ENCODE measurements around the gene PRDM5. TPM values are rescaled to one million over a fixed set of nuclear protein-coding genes. Genes with fewer than 3 reads are reported as not detected.

The PRDM5 gene
- total RNA-seq (under 1 TPM; 0.14 to 0.22 TPM), total RNA-seq (0 to 1.2 (median 0.20) reads per million in 172 experiments)
- polyA plus RNA-seq (2013, experiment 1 of 2) = 0.20 TPM
- 0.30 TPM for polyA plus RNA-seq (2013, experiment 2 of 2)

DNA sequence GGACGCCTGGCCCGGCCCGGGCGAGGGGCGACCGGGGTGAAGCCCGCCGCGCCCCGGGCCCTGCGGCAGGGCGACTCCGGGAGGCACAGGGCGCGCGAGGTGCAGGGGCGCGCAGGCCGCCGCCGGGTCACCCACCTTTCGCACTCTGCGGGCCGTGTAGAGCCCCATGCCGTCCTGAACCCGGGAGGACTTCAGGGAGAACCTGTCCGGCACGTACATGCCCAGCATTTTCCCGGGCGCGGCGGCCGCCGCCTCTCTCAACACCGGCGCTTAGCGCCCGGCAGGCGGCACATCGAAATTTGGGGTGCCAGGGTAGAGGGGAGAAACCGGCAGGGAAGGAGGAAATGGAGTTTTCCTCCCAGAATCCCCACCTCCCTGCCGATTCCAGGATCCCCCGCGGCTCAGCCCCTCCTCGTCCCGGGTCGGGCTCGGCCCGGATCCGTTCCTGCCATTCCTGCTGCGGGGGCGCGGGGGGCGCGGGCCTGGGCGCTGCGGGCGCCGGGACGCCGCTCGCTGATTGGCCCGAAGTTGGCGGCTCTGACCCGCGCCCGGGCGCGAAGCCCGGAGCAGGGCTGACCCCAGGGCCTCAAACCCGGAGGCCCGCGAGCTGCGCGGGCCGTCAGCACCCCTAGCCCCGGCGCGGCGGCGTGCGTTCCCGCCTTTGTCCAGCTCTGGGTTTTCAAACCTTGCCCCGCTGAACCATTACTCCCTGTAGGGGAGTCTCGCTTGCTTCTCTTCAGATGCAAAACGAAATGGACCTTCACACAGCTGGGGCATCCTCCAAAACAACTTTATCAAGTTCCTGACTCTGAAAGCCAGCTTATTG, at the start of gene PRDM5:
Gene PRDM5, minus strand, starts transcription at position 346 of the 826 bp plus-strand sequence. Its CDS starts 118 bp downstream, at position 228.
- CTCF ChIA-PET = no interaction called here
- ATAC-seq (ENCODE audit: poor library complexity) = peak; percentile 50
- Mint-ChIP-seq H3K27me3 (peaks cover 39% of the 10 kb centered on the region), H3K9me3 (no peaks in the 10 kb centered on the region), H3K27ac (peak within 1 kb of the TSS; percentile 56), H3K4me1 (ENCODE audit: low read depth) (peaks cover 14% of the 10 kb centered on the region), H3K4me3 (peak within 1 kb of the TSS; percentile 91), H3K36me3 (ENCODE audit: low read depth) (peaks cover 6% of the 10 kb centered on the region)
- H3K9me3 ChIP-seq (ENCODE audit: control insufficient read depth in 1 of 2, insufficient read depth in 1 of 2, low read length in 2 of 2) = no peaks in the 10 kb centered on the region
- DNase-seq = peak in 11 of 14 experiments; percentile 3 to 44 (median 13)
- H3K27ac ChIP-seq (ENCODE audit: low read depth in 1 of 2, low read length in 2 of 2) = no peak within 1 kb of the TSS
- no peaks in the 10 kb centered on the region for H3K36me3 ChIP-seq (ENCODE audit: insufficient read depth, low read length)
- H3K4me1 ChIP-seq (ENCODE audit: insufficient read depth, low read length) = peaks cover 16% of the 10 kb centered on the region
- POLR2A ChIA-PET = no interaction called here
- H3K27me3 ChIP-seq (ENCODE audit: control insufficient read depth in 1 of 2, insufficient read depth in 2 of 2, low read length in 2 of 2) = peaks cover 7 to 9% of the 10 kb centered on the region in 2 experiments
- intact Hi-C loops (cut with DNase I, micrococcal nuclease) = loop anchor here (5.0 to 10.0 kb wide), 2 partner anchors 122 to 130 kb away; no protein-coding TSS in a partner anchor
- peak within 1 kb of the TSS; percentile 61 for H3K4me3 ChIP-seq (ENCODE audit: low read length)
- TF ChIP-seq, protein P1, sequence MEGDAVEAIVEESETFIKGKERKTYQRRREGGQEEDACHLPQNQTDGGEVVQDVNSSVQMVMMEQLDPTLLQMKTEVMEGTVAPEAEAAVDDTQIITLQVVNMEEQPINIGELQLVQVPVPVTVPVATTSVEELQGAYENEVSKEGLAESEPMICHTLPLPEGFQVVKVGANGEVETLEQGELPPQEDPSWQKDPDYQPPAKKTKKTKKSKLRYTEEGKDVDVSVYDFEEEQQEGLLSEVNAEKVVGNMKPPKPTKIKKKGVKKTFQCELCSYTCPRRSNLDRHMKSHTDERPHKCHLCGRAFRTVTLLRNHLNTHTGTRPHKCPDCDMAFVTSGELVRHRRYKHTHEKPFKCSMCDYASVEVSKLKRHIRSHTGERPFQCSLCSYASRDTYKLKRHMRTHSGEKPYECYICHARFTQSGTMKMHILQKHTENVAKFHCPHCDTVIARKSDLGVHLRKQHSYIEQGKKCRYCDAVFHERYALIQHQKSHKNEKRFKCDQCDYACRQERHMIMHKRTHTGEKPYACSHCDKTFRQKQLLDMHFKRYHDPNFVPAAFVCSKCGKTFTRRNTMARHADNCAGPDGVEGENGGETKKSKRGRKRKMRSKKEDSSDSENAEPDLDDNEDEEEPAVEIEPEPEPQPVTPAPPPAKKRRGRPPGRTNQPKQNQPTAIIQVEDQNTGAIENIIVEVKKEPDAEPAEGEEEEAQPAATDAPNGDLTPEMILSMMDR (IDR thresholded peaks at IDR 0.05) = no peak

DNA sequence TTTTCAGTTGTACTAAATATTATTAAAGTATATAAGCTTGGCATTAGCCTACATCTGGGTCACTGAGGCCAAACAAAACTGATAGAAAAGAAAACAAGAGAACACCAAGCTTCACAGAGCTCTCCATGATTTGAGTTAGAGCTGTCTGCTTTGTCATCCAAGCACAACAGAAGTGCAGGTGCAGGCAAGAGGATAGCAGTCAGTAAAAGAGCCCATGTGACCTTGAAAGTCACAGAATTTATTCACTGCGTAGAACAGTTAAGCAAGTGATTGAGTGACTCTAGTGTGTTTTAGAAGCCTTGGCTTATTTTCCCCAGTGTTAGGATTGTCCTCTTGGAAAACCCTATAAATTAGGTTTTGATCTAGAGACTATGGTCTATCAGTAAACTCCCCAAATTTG, 49.4 kb upstream of the PRDM5 start:
- ChIA-PET CTCF (no interaction called here), POLR2A (no interaction called here)

DNA sequence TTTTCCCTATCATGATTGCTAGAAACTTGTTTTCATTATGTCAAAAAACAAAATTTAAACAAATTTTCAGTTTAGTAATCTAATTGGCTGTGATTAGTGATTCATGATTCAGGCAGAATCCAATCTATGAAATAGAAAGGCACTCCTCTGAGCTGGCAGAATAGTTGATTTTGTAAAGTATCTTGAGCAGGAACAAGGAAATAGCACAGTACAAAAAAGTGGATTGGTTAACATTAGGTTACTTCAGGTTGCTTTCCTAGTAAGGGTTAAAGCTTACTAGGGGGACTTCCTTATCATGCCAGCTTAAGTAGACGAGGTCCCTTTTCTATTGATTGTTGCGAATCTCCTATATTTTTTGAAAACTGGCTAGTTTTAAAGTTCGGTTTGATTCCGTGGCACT, 43.4 kb upstream of the PRDM5 start:
- TF ChIP-seq, protein P1 (IDR thresholded peaks at IDR 0.05) = no peak
- intact Hi-C loops (cut with DNase I, micrococcal nuclease) = no loop called here
- ChIA-PET POLR2A (no interaction called here), CTCF (no interaction called here)
- Mint-ChIP-seq H3K27ac (no peak overlapping the region), H3K36me3 (ENCODE audit: low read depth) (no peaks in the 10 kb centered on the region), H3K4me1 (ENCODE audit: low read depth) (no peaks in the 10 kb centered on the region), H3K27me3 (peaks cover 23% of the 10 kb centered on the region), H3K9me3 (no peaks in the 10 kb centered on the region), H3K4me3 (no peak overlapping the region)
- H3K27me3 ChIP-seq (ENCODE audit: control insufficient read depth in 1 of 2, insufficient read depth in 2 of 2, low read length in 2 of 2) = no peaks in the 10 kb centered on the region
- ATAC-seq (ENCODE audit: poor library complexity) = no peak
- no peaks in the 10 kb centered on the region for H3K9me3 ChIP-seq (ENCODE audit: control insufficient read depth in 1 of 2, insufficient read depth in 1 of 2, low read length in 2 of 2)
- no peak overlapping the region for H3K4me3 ChIP-seq (ENCODE audit: low read length)
- no peak overlapping the region for H3K27ac ChIP-seq (ENCODE audit: low read depth in 1 of 2, low read length in 2 of 2)
- H3K36me3 ChIP-seq (ENCODE audit: insufficient read depth, low read length) = no peaks in the 10 kb centered on the region
- no peaks in the 10 kb centered on the region for H3K4me1 ChIP-seq (ENCODE audit: insufficient read depth, low read length)
- no peak for DNase-seq

More for the DNA sequence above, 49.4 kb upstream of the PRDM5 start:
- no peaks in the 10 kb centered on the region for H3K4me1 Mint-ChIP-seq (ENCODE audit: low read depth)
- no peaks in the 10 kb centered on the region for H3K27me3 ChIP-seq (ENCODE audit: control insufficient read depth in 1 of 2, insufficient read depth in 2 of 2, low read length in 2 of 2)
- TF ChIP-seq, protein P1 (IDR thresholded peaks at IDR 0.05) = no peak
- H3K4me3 Mint-ChIP-seq = no peak overlapping the region
- intact Hi-C loops (cut with DNase I, micrococcal nuclease) = no loop called here
- peaks cover 10% of the 10 kb centered on the region for H3K27me3 Mint-ChIP-seq
- H3K36me3 ChIP-seq (ENCODE audit: insufficient read depth, low read length) = no peaks in the 10 kb centered on the region
- H3K27ac ChIP-seq (ENCODE audit: low read depth in 1 of 2, low read length in 2 of 2) = no peak overlapping the region
- H3K27ac Mint-ChIP-seq = no peak overlapping the region
- DNase-seq = no peak
- no peaks in the 10 kb centered on the region for H3K36me3 Mint-ChIP-seq (ENCODE audit: low read depth)
- no peaks in the 10 kb centered on the region for H3K9me3 Mint-ChIP-seq
- no peaks in the 10 kb centered on the region for H3K4me1 ChIP-seq (ENCODE audit: insufficient read depth, low read length)
- no peaks in the 10 kb centered on the region for H3K9me3 ChIP-seq (ENCODE audit: control insufficient read depth in 1 of 2, insufficient read depth in 1 of 2, low read length in 2 of 2)
- no peak overlapping the region for H3K4me3 ChIP-seq (ENCODE audit: low read length)
- no peak for ATAC-seq (ENCODE audit: poor library complexity)

Measured in CD4-positive, alpha-beta T cell (primary cell).